Gastroesophageal sphincter (tissue), 4 donors: Measurements from ENCODE around the gene ITGBL1. TPM values are rescaled to one million over a fixed set of nuclear protein-coding genes. Genes with fewer than 3 reads are reported as not detected.
A peak's percentile ranks its signal among the peaks of the same experiment; 100 is the strongest.

ENCODE experiments used
- ATAC-seq: fragments of 150-250 bp; one replicate; pipeline ENCODE4 v1.9.1; 2016; ENCODE audit warnings: mild to moderate bottlenecking, moderate library complexity
- H3K27ac ChIP-seq, 4 donors: fragments of 200-600 bp; sonication (generic) in 3 of 4; 1 replicate in 3 of 4; 2 replicates in 1 of 4; pipeline ENCODE4 v1.5.1; 2016 to 2019
- H3K27me3 ChIP-seq: fragments of 200-600 bp; sonication (generic); one replicate; pipeline ENCODE4 v1.5.1; 2019
- H3K36me3 ChIP-seq, 2 donors: fragments of 200-600 bp; sonication (generic); one replicate each; pipeline ENCODE4 v1.5.1; 2019; ENCODE audit warnings: control low read depth in 1 of 2
- H3K4me1 ChIP-seq, 3 donors: fragments of 200-600 bp; sonication (generic); 1 replicate in 2 of 3; 2 replicates in 1 of 3; pipeline ENCODE4 v1.5.1; 2016 to 2019; ENCODE audit warnings: control low read depth in 2 of 3
- H3K4me3 ChIP-seq, 2 donors: fragments of 200-600 bp; sonication (generic); one replicate each; pipeline ENCODE4 v1.5.1; 2019; ENCODE audit warnings: mild to moderate bottlenecking in 1 of 2, moderate library complexity in 1 of 2
- H3K9me3 ChIP-seq, 3 donors: fragments of 200-600 bp; sonication (generic); one replicate each; pipeline ENCODE4 v1.5.1; 2017 to 2019; ENCODE audit warnings: control low read depth in 2 of 3
- EP300 ChIP-seq: sonication (generic); formaldehyde crosslinking; IDR thresholded peaks from one replicate; pipeline ENCODE4 v1.6.1; 2017; ENCODE audit warnings: antibody characterized with exemption, mild to moderate bottlenecking
- POLR2A ChIP-seq, 2 donors: fragments of 450-650 bp; IDR thresholded peaks; one replicate each; pipeline ENCODE4 v1.6.1; 2017; ENCODE audit warnings: antibody characterized with exemption in 2 of 2, mild to moderate bottlenecking in 2 of 2, moderate library complexity in 1 of 2
- POLR2AphosphoS5 ChIP-seq: sonication (generic); formaldehyde crosslinking; IDR thresholded peaks from one replicate; pipeline ENCODE4 v1.6.1; 2017; ENCODE audit warnings: antibody characterized with exemption
- WGBS, 2 donors: methylation state at CpG; one replicate each; pipeline ENCODE4 v1.1.5; 2018; ENCODE audit warnings: low coverage in 1 of 2; 5-methylcytosine and 5-hydroxymethylcytosine counted together
- total RNA-seq, 4 donors: library from RNA; depleted of rRNA; stranded (reverse); fragments of >200 nt; gene quantifications; one replicate each; pipeline ENCODE4 v1.1.0, GENCODE V29; 2016
- TF ChIP-seq, protein P1 (sequence below), 4 experiments: fragments of 200-600 bp in 2 of 4; fragments of 450-650 bp in 2 of 4; sonication (generic) in 1 of 4; IDR thresholded peaks; one replicate each; pipeline ENCODE4 v1.5.1; 2017 to 2019; ENCODE audit warnings: antibody characterized with exemption in 4 of 4, mild to moderate bottlenecking in 2 of 4, moderate library complexity in 2 of 4

The ITGBL1 gene
- total RNA-seq, 4 donors from 2014 or later, result 8.6 to 28.0 (median 12.8) TPM

DNA sequence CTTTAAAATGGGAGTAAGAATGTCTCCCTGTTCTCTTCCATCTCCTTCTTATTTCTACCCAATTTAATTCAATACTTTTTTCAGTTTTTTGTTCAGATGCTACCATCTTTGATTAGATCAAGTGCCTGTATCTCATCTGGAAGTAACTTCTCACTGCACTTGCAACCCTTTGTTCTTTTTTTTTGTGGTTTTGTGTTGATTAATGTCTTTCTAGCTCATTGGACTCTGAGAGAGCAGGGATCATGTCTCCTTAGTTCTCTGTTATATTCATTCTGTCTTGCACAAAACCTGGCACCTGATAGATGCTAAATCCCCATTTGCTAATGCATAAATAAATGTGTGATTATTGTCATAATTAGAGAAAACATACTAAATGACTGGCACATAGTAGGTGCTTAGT lies 834 bp upstream of the ITGBL1 start:
- ATAC-seq, result no peak
- Histone ChIP-seq H3K36me3 (no peaks in the 10 kb centered on the region), H3K9me3 (no peaks in the 10 kb centered on the region), H3K4me3 (no peak overlapping the region), H3K27me3 (peaks cover 16% of the 10 kb centered on the region), H3K27ac (no peak overlapping the region), H3K4me1 (peaks cover 0 to 13% (median 0%) of the 10 kb centered on the region in 3 donors)
- TF ChIP-seq EP300, result no peak
- TF ChIP-seq POLR2A (IDR thresholded peaks at IDR 0.05), result no peak
- TF ChIP-seq, protein P1, sequence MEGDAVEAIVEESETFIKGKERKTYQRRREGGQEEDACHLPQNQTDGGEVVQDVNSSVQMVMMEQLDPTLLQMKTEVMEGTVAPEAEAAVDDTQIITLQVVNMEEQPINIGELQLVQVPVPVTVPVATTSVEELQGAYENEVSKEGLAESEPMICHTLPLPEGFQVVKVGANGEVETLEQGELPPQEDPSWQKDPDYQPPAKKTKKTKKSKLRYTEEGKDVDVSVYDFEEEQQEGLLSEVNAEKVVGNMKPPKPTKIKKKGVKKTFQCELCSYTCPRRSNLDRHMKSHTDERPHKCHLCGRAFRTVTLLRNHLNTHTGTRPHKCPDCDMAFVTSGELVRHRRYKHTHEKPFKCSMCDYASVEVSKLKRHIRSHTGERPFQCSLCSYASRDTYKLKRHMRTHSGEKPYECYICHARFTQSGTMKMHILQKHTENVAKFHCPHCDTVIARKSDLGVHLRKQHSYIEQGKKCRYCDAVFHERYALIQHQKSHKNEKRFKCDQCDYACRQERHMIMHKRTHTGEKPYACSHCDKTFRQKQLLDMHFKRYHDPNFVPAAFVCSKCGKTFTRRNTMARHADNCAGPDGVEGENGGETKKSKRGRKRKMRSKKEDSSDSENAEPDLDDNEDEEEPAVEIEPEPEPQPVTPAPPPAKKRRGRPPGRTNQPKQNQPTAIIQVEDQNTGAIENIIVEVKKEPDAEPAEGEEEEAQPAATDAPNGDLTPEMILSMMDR (IDR thresholded peaks at IDR 0.05), result no peak
- TF ChIP-seq POLR2AphosphoS5, result no peak

GRCh38 chr13:101453784-101454201 lies 1.3 kb downstream of the ITGBL1 start:
- H3K9me3 ChIP-seq, result no peaks in the 10 kb centered on the region
- 40% methylated on average over 5 of the region's 41 CpGs; no CpG with 5 or more reads in 1 of the 2 donors for WGBS, 2 donors
- no peaks in the 10 kb centered on the region for H3K36me3 ChIP-seq
- no peak for TF ChIP-seq EP300
- no peak for TF ChIP-seq POLR2AphosphoS5
- TF ChIP-seq, protein P1 (IDR thresholded peaks at IDR 0.05), result peak in 2 of 4 experiments; percentile 10 to 24
- TF ChIP-seq POLR2A (IDR thresholded peaks at IDR 0.05), result no peak
- peak overlapping the region in 2 of 4 donors; percentile 8 to 51 for H3K27ac ChIP-seq
- ATAC-seq, result no peak
- peaks cover 0 to 13% (median 0%) of the 10 kb centered on the region in 3 donors for H3K4me1 ChIP-seq
- peak overlapping the region; percentile 11 to 49 for H3K4me3 ChIP-seq
- peaks cover 16% of the 10 kb centered on the region for H3K27me3 ChIP-seq

DNA sequence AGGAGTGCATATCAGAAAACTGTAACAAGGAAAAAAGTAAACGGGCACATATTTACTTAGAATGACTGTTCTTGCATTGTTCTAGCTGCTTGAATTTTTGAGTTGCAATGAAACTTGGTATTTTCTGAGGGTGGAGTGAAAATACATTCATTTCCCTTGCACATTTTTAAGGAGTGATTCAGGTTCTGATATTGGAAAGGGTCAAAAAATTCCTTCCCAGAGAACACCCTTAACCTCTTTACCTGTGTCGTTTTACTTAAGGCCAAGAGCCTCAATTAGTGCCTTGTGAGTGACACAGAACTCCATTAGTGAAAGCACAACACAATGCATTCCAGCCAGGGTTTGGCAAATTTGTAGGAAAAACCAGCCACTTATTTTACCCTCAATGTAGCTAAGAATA lies 2.3 kb downstream of the ITGBL1 start:
- Histone ChIP-seq H3K27me3 (peaks cover 16% of the 10 kb centered on the region), H3K27ac (no peak overlapping the region), H3K9me3 (no peaks in the 10 kb centered on the region), H3K36me3 (no peaks in the 10 kb centered on the region), H3K4me3 (no peak overlapping the region), H3K4me1 (peaks cover 0 to 13% (median 0%) of the 10 kb centered on the region in 3 donors)
- 71 to 73% methylated on average over 2 of the region's 2 CpGs for WGBS, 2 donors
- no peak for ATAC-seq
- TF ChIP-seq POLR2A (IDR thresholded peaks at IDR 0.05) (no peak), POLR2AphosphoS5 (no peak), EP300 (no peak)
- TF ChIP-seq, protein P1 (IDR thresholded peaks at IDR 0.05), result no peak

- Histone ChIP-seq H3K4me1 (peaks cover 0 to 13% (median 0%) of the 10 kb centered on the region in 3 donors), H3K27ac (no peak overlapping the region), H3K27me3 (peaks cover 16% of the 10 kb centered on the region), H3K9me3 (no peaks in the 10 kb centered on the region), H3K36me3 (no peaks in the 10 kb centered on the region), H3K4me3 (no peak overlapping the region)
- 21 to 40% methylated on average over 1 to 3 of the region's 3 CpGs for WGBS, 2 donors
- no peak for ATAC-seq
- no peak for TF ChIP-seq EP300
- no peak for TF ChIP-seq POLR2AphosphoS5
- TF ChIP-seq POLR2A (IDR thresholded peaks at IDR 0.05), result no peak
- TF ChIP-seq, protein P1 (IDR thresholded peaks at IDR 0.05), result no peak
Observed at GRCh38 chr13:101455863-101456262, 3.4 kb downstream of the ITGBL1 start.

DNA sequence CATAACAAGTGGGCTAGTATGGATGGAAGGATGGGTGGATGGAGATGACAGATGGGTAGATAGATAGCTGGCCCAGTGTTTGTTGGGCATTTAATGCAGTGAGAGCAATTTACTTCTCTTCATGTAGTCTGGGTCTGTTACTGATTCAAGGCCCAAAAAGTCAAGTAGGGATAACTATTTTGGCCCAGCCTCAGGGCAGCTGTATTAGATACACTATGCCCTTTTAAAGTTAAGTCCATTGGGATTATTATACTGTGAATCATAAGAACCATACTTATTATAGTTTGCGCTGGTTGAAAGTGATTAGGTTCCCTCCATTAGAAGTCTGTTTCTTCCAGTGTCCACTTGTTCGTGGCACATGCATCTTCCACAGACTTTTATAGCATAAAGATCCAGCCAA lies 4.7 kb downstream of the ITGBL1 start:
- H3K9me3 ChIP-seq, result no peaks in the 10 kb centered on the region
- peaks cover 13% of the 10 kb centered on the region for H3K27me3 ChIP-seq
- H3K36me3 ChIP-seq, result no peaks in the 10 kb centered on the region
- no peak for ATAC-seq
- 83 to 95% methylated on average over 2 of the region's 2 CpGs for WGBS, 2 donors
- H3K4me3 ChIP-seq, result no peak overlapping the region
- TF ChIP-seq EP300, result no peak
- TF ChIP-seq, protein P1 (IDR thresholded peaks at IDR 0.05), result no peak
- no peak for TF ChIP-seq POLR2AphosphoS5
- no peak for TF ChIP-seq POLR2A (IDR thresholded peaks at IDR 0.05)
- H3K27ac ChIP-seq, result no peak overlapping the region
- H3K4me1 ChIP-seq, result peaks cover 0 to 13% (median 0%) of the 10 kb centered on the region in 3 donors
